Stimulated activated CD8-positive, alpha-beta memory T cell treated with anti-CD3 and anti-CD28 coated beads, Interleukin-4, amount 100 ng/mL, for 1 hour (primary cell): ENCODE results near the gene LNX2.

Experiments
- DNase-seq, 2 donors: peaks; one replicate each; pipeline ENCODE4 v3.0.0-alpha.2; 2020; ENCODE audit warnings: low read depth in 2 of 2, low spot score in 1 of 2

Gene LNX2

DNA sequence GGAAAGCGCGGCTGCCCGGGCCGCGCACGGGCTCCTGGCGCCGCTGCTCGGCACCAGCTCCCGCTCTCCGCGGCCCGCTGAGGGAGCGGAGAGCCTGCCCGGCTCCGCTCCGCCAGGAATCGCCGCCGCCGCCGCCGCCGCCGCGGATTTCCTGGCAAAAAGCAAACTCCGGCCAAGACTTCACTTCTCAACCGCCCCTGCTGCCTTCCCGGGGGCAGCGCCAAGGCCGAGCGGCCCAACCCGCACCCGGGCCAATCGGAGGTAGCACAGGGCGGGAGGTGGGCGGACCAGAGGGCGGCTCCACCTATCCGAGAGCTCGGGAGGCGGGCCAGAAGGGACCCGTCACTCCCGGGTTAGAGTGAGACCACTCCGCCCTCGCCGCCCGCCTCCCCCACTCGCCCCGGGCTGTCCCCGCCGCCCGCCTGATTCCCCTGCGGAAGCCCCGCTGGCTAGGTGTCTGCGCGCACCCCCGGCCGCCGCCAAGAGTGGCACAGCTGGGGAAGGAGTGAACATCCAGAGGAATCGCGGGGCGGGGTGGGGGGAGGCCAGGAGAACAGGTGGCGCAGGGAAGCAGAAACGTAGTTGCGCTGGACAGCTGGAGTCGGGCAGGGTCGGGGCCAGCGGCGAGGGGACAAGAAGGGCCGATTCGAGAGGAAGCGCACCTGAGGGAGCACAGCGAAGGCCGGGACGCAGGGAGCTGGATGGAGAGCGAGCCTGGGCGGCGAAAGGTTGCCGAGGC is at the start of gene LNX2:
Gene LNX2, minus strand, starts transcription at position 153 of the 739 bp plus-strand sequence. CDS start 38,826 bp downstream, outside the sequence.
- peak; percentile 94 for DNase-seq

DNA sequence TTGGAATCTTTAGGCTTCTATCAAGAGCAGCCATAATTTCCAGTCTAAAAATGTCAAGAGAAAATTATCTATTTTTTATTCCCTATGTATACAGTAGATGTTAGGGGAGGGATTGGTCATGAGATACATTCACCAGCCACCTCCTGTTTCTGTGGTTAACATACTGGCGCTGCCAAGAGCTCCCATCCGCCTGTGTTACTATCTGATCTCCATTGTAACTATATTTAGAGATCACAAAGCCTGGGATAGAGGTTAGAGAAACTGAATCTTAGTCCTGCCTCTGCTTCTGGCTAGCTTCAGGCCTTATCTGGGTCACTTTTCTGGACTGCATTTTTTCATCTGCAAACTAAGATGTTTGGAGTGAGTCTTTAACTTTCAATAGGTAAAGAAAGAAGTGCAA is 47.6 kb upstream of the LNX2 start:
- no peak for DNase-seq

DNA sequence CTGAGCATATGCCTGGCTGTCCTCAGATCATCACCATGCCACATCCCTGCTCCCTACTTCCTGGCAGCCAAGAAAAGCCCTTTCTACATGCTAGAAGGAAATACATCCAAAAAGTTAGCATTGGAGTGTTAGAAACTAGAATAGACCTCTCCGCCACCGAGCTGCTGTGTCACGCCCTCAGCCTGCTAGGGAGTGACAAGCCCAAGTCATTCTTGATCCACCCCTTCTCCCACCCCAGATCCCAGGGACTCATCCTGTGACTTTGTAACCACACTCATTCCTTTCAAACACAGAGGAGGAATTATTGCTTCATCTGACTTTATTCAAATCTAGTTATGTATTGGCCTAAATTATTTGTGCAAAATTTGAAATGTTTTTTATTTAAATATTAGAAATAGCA is 46.6 kb upstream of the LNX2 start:
- no peak for DNase-seq

DNA sequence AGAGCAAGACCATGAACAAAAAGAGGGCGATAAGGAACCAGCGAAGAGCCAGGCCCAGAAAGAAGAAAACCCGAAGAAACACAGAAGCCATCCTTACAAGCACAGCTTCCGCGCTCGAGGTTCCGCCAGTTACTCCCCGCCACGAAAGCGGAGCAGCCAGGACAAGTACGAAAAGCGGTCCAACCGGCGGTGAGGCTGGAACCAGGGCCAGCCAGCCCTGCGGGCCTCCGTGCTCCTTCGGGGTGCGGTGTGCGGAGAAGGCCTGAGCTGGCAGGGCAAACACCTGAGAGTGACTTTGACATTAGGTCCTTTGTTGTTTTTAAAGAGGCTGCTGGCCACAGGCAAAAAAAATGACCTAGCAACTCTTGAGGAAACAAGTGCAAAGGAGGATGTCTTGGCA is 45.4 kb upstream of the LNX2 start:
- DNase-seq = no peak

DNA sequence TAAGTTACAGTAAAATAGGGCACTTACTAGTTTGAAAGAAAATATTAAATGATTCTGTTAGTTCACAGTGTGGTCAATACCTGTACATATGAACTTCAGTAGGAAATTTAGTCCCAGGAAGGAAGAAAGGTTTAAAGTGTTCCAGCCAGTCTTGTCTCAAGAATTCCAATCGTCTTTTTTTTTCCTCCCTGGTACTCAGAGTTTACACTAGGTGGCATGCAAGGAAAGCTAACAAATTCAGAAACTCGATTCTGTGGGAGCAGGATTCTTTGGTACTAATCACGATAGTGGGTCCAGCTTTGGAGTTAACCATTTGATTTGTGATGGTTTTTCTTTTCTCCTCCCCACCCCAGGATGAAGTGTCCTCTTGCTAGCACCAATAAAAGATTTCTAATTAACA is 45.0 kb upstream of the LNX2 start:
- no peak for DNase-seq

DNA sequence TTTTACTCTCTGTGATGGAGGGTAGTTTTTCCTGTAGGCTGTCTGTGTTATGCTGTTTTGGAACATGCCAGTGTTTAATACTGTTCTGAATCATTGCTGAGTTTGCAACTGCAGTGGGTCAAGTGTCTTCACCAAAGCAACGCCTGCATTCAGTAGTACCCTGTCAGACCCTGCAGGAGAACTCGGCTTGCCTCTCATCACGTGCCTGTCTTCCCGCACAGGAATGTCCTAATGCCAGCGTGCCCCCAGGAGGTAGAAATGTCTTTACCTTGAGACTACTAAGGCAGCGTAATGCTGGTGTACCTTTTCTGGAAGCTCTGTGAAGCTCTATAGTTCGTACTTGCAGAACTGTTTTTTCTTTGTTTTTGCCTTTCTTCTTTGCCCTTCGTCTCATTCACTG is 43.6 kb upstream of the LNX2 start:
- DNase-seq = no peak

DNA sequence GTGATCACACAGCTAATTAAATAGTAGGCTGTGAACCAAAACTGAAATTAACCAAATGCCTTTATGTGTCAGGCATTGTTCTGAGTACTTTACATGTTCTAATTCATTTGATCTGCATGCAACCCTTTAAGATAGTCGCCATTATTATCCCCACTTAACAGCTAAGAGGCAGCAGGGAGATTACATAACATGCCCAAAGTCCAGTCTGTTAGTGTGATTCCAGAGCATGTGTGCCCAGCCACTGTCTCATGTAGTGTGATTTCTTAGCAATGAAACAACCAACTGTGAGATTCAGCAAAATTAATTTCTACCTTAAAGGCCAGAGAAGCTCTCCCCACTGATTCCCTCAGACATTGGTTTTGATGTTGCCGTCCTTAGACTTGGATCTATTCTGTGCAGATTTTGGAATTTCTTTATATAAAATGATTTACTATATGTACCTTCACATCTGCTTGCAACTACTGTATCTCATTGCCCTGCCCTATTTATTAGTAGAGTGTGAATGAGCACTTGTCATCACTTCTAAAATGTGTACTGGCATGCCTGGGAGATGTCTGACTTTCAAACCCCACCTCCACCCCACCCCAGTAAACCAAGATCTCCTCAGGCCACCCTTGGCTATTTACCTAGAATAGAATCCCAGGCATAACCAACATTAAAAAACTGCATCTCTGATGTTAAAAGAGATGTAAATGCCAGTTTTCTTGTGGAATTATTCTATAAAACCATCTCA is 42.6 kb upstream of the LNX2 start:
- no peak for DNase-seq

DNA sequence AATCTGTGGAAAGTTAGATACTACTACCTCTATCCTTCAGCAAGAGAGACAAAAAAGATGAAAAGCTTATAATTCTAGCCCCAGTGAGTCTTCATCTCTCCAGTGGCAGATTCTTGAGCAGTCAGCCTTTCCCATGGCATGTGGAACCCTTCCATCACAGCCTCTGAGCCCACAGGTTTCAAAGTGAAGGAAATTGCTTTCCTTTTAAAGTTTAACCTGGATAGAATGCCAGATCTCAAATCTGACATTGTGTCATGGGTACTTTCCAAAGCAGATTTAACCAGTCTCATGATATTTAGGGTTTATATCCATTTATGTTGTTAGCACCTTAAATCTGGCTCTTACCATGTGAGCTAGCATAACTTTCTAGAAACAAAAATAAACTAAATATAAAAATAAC is 40.7 kb upstream of the LNX2 start:
- DNase-seq = no peak

DNA sequence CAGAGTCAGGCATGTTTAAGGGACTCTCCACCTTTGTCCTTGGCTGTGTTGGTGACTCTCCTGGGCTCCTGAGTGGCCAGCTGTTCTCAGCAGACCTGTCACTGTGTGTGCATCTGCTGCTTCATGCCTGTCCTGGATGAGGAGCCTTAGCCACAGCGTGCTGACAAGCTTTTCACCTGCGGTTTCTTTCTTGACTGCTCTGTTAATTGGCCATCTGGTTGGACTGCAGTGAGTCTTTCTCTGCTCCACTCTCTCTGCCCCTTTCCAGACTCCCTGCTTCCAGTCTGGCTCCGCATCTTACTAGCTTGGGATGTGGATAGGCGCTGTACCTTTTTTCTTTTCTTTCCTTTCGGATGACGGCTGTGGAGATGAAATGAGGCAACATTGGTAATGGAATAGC is 40.2 kb upstream of the LNX2 start:
- DNase-seq = no peak

DNA sequence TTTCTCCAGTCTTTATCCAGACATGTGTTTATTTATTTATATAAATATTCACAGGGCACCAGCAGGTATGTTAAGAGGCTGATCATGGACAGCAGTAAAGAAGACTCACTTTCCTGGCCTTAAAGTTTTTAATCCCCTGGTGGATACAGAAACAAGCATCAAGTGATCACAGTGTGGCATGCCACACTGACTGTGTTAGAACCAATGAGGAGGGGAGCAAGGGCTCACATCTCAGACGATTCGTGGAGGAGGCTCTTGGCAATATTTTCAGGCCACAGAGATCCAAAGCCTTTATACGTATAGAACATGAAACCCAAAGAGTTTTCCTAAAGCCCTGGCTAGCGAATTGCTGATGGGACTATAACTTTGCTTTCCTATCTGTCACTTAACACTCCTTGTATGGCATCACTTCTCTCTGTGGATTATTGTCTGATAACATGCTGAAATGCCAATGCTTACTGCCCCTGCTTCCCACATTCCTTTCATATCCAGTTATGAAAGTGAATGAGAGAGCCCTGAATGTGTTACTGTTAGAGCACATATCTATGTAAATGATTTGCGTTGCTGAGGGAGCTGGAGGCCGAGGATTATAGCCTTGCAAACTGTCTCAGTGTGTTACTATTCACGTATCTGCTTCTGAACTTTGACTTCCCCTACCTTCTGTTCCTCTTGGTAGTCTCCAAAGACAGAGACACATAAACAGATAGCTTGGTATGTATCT is 39.0 kb upstream of the LNX2 start:
- DNase-seq = no peak

DNA sequence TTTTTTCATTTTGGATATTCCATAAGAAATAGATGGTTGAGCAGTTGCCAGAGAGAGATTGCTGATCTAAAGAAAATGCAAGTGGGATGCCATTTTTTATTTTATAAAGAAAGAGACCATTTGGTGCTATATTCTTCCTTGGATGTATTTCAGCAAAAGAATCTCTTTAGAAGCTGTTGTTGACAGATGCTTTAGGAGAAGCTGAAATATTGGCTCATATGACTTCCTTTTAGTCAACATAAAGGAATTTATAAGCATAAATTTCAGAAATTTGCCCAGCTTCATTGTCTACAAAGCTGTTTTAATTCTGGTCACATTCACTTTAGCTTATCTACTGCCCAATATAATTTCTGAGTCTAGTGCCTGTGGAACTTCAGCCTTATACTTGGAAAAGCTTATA is 38.2 kb upstream of the LNX2 start:
- no peak for DNase-seq

DNA sequence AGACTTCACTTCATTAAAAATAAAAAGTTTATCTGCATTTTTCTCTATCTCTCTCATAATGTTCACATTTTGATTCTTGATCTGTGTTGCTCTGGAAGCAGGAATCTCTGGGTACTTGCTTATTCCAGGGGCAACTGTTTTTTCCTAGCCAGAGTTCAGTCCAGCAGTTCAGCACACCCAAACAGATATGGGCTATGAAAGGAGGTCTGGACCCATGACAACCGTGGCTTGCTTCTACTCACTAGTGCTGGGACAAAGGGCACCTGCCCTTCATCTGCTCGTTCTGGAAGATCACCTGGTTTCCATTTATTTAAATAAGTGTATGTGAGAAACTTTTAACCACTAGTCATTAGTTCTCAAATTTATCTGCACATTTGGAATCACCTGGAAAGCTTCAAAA is 37.4 kb upstream of the LNX2 start:
- DNase-seq = no peak

DNA sequence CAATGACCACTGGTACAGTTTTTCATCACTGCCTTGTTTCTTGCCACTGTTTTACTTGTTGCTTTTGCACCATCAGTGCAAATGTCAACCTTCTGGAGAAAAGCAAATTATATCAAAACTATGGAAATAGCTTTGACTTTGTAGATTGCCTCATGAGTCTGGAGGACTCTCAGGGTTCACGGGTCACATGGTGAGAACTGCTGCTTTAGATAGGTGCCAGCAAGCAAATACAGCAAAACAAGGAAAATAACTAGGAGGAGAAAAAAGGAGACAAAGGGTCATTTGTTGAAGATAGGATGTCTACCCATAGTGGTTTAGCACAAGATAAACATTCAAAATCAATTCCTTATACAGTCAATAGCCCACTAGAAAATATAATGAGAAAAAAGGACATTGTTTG is 34.5 kb upstream of the LNX2 start:
- no peak for DNase-seq

DNA sequence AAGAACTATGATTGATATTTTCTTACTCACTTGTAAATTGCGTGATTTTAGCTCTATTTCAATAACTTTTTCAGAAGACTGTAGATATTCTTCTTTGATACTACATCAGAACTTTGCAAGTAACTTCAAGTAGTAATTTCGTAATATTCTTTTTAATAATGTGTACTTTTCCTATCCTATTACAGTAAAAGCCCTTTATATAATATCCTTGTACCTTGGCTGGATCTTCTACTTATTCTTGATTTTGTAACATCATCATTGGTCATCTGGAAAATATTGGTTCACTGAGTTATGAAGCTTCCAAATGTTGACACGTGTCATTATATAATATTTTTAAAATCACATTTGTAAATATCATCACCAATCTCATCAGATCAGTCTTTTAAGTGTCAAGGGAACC is 33.7 kb upstream of the LNX2 start:
- DNase-seq = no peak

DNA sequence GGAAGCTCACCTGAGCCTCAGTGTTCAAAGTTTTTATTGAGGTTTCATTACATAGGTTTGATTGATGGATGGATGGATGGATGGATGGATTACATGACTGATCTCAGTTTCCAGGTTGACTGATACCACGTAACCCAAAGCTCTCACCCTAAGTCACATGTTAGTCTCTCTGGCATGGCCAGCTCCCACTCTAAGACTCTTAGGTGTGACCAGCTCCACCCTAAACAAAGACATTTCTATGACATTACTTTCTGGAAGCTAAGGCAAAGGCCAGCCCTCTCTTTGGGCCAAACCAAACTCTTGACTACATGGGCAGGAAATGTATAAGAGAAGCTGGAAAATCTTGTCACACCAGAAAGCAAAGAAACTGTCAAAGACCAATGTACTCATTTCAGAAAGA is 30.0 kb upstream of the LNX2 start:
- no peak for DNase-seq

DNA sequence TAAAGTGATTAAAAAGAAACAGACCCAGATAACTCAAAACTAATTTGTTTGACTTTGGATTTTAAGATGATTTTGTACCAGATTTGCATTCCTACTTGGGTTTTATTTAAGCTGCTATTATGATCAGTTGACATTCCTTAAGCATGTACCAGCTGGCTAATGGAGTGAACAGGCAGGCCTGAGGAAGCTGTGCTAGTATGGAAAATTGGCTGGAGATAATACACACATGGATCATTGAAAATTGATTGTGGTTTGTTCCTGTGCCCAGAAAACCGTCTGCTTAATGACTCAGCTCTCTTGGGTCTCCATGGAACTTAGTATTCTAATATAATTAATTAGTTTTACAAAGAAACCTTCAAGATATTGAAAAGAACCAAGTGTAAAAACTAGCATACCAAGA is 24.0 kb upstream of the LNX2 start:
- no peak for DNase-seq

DNA sequence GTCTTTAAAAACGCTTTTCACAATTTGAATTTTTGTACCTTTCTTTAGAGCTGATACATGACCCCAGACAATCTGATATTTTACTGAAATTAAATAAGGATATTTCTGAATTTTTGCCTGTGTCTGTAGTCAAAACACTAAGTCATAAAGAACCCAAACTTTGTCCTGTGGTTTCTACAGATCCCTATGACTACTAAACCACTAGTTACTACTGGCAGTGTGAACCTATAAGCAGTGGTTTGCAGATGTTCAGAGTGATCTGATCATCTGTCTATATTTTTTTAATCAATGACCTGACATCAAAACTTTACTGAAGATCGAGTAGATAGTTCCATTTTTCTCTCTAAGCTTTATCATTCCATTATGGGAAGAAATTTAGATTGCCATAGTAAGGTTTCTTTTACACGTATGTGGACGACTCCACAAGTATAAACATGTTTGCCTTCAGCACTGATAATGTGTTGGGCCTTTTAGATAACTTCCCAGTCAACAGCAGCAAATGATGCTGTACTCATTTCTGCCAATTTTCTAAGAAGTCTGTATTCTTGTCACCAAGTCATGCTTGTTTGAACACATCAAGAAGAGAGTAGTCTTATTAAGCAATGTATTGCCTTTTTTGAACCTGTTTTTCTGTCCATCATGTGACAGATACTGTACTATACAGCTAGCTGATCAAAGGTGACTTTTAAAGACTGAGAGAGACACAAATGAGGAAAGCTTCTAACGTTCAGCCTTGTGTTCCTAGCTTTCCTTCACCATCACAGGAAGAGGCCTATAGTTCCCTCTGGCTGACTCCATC is 23.2 kb upstream of the LNX2 start:
- no peak for DNase-seq

DNA sequence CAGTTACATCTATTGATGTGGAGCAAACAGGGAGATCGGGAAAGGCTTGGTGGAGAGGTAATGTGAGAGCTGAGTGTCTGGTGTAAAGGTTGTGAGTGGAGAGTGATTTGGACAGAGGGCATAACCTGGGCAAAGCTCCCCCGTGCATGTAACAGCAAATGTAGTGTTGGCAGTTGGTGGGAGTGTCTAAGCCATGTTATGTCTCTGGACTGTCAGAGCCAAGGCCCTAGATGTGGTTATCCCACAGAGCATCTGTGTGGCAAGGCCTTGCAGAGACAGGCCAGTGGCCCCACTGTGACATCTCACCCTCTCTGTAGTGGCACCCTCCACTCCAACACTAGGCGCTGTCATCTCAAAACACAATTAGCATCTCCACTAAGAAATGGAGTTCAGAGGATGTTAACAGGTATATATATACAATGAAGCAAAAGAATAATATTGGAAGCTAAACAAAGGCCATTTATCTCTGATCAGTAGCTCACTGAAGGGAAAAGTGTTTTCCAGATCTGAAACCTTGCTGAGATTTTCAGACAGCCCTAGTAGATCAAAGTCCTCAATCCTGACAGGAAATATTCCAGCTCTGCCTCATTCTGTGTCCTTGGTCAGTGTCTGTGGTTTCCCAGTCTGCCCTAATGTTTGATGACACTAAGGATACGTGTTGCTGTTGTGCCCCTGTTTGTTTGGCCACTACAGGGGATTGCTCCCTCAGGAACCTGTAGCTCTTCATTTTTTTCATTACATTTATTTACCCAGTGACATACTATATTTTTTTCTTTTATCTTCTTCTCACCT is 21.6 kb upstream of the LNX2 start:
- no peak for DNase-seq

DNA sequence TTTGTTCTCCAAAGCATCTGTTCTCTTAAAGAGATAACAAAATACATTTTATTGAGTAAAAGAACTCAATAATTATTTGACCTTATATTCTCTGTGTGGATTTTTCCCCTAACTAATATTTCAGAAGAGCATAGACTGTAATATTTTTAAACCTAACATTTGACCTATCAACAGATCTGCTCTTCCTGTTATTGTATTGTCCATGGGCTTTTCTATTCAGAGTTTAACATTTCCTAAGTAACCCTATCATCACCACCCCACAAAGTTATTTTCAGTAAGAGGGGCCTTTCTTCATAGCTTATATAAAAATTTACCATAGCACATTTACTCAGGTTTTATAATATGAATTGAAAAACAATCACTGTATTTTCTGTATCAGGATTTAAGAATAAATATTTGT is 18.9 kb upstream of the LNX2 start:
- no peak for DNase-seq

DNA sequence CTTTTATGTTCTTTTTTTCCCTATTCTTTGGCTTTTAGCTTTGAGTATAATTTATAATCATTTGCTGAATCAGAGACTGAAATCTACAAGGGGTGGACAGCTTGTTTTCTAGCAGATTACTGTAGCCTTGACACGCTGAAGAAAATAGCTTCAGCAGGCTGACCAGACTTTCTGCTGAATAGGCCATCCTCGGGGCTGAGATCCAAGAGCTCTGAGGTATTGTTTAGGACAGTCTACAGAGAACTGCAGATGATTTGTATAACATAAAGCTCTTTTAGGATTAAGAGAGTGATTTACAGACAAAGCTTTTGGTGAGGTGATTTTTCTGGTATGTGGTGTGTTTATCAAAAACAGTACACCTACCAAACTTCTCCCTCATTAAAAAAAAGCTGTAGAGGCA is 18.2 kb upstream of the LNX2 start:
- no peak for DNase-seq

DNA sequence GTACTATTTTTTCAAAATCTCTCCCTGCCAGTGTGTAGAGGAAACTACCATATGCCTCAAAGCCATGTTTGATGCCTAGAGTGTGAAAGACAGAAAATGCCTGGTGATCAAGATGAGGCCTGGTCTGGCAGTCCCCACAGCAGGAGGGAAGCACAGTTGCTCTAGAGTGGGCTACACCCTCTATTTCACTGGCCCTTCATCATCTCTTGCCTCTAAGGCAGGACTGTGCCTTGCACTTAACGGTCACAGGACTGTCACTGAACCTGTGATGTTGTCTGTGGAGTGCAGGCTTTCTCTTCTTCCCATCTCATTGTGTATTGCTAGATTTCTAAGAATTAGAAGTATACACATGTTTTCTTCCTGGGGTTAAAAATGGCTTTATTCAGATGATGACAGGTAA is 17.7 kb upstream of the LNX2 start:
- DNase-seq = no peak
